ENCODE data around the gene OR14I1.

The OR14I1 gene

GRCh38 chr1:248702714-248703113 is at the start of gene OR14I1:
Gene OR14I1 (minus strand): TSS chr1:248702766.
- DNase-seq = no peak
- in situ Hi-C loops (cut with MboI; ENCODE audit: low pct_unique_long_range_greater_than_20kb, low sequenced_read_pairs) = no loop called here

GRCh38 chr1:248751635-248752034 is 49.1 kb upstream of the OR14I1 start:
- no peak for DNase-seq
- in situ Hi-C loops (cut with MboI; ENCODE audit: low pct_unique_long_range_greater_than_20kb, low sequenced_read_pairs) = no loop called here

GRCh38 chr1:248751142-248751541 is 48.6 kb upstream of the OR14I1 start:
- in situ Hi-C loops (cut with MboI; ENCODE audit: low pct_unique_long_range_greater_than_20kb, low sequenced_read_pairs) = no loop called here
- DNase-seq = no peak

GRCh38 chr1:248750496-248750895 is 47.9 kb upstream of the OR14I1 start:
- in situ Hi-C loops (cut with MboI; ENCODE audit: low pct_unique_long_range_greater_than_20kb, low sequenced_read_pairs) = no loop called here
- DNase-seq = no peak

GRCh38 chr1:248748211-248748610 is 45.6 kb upstream of the OR14I1 start:
- DNase-seq = no peak
- in situ Hi-C loops (cut with MboI; ENCODE audit: low pct_unique_long_range_greater_than_20kb, low sequenced_read_pairs) = no loop called here

GRCh38 chr1:248740876-248741275 is 38.3 kb upstream of the OR14I1 start:
- in situ Hi-C loops (cut with MboI; ENCODE audit: low pct_unique_long_range_greater_than_20kb, low sequenced_read_pairs) = no loop called here
- no peak for DNase-seq

- in situ Hi-C loops (cut with MboI; ENCODE audit: low pct_unique_long_range_greater_than_20kb, low sequenced_read_pairs) = no loop called here
- DNase-seq = no peak
These were observed 37.1 kb upstream of the OR14I1 start for GRCh38 chr1:248739572-248740205.

GRCh38 chr1:248737457-248737856 is 34.9 kb upstream of the OR14I1 start:
- DNase-seq = no peak
- in situ Hi-C loops (cut with MboI; ENCODE audit: low pct_unique_long_range_greater_than_20kb, low sequenced_read_pairs) = no loop called here

GRCh38 chr1:248736977-248737376 is 34.4 kb upstream of the OR14I1 start:
- no peak for DNase-seq
- in situ Hi-C loops (cut with MboI; ENCODE audit: low pct_unique_long_range_greater_than_20kb, low sequenced_read_pairs) = no loop called here

GRCh38 chr1:248733566-248733965 is 31.0 kb upstream of the OR14I1 start:
- no peak for DNase-seq
- in situ Hi-C loops (cut with MboI; ENCODE audit: low pct_unique_long_range_greater_than_20kb, low sequenced_read_pairs) = no loop called here

GRCh38 chr1:248730507-248731335 is 28.2 kb upstream of the OR14I1 start:
- in situ Hi-C loops (cut with MboI; ENCODE audit: low pct_unique_long_range_greater_than_20kb, low sequenced_read_pairs) = no loop called here
- DNase-seq = no peak

GRCh38 chr1:248714248-248714647 is 11.7 kb upstream of the OR14I1 start:
- no peak for DNase-seq
- in situ Hi-C loops (cut with MboI; ENCODE audit: low pct_unique_long_range_greater_than_20kb, low sequenced_read_pairs) = no loop called here

GRCh38 chr1:248710305-248710900 is 7.8 kb upstream of the OR14I1 start:
- DNase-seq = no peak
- in situ Hi-C loops (cut with MboI; ENCODE audit: low pct_unique_long_range_greater_than_20kb, low sequenced_read_pairs) = no loop called here

- in situ Hi-C loops (cut with MboI; ENCODE audit: low pct_unique_long_range_greater_than_20kb, low sequenced_read_pairs) = no loop called here
- no peak for DNase-seq
These were observed 2.0 kb upstream of the OR14I1 start for GRCh38 chr1:248704606-248705005.

- in situ Hi-C loops (cut with MboI; ENCODE audit: low pct_unique_long_range_greater_than_20kb, low sequenced_read_pairs) = no loop called here
- DNase-seq = no peak
These were observed 1.1 kb upstream of the OR14I1 start for GRCh38 chr1:248703674-248704073.

- no peak for DNase-seq
- in situ Hi-C loops (cut with MboI; ENCODE audit: low pct_unique_long_range_greater_than_20kb, low sequenced_read_pairs) = no loop called here
These were observed 3.5 kb downstream of the OR14I1 start for GRCh38 chr1:248699099-248699498.

GRCh38 chr1:248697907-248698306 is 4.7 kb downstream of the OR14I1 start:
- in situ Hi-C loops (cut with MboI; ENCODE audit: low pct_unique_long_range_greater_than_20kb, low sequenced_read_pairs) = no loop called here
- DNase-seq = no peak

GRCh38 chr1:248696774-248697173 is 5.8 kb downstream of the OR14I1 start:
- no peak for DNase-seq
- in situ Hi-C loops (cut with MboI; ENCODE audit: low pct_unique_long_range_greater_than_20kb, low sequenced_read_pairs) = no loop called here

- in situ Hi-C loops (cut with MboI; ENCODE audit: low pct_unique_long_range_greater_than_20kb, low sequenced_read_pairs) = no loop called here
- DNase-seq = peak; percentile 48
These were observed 6.3 kb downstream of the OR14I1 start for GRCh38 chr1:248696261-248696660.

- DNase-seq = no peak
- in situ Hi-C loops (cut with MboI; ENCODE audit: low pct_unique_long_range_greater_than_20kb, low sequenced_read_pairs) = no loop called here
These were observed 7.0 kb downstream of the OR14I1 start for GRCh38 chr1:248695451-248696132.
